NCI-H2107 treated with DMSO at 0.1 percent for 48 hours (cell line): ENCODE measurements around the gene MAP3K14.

Experiments used
- DNase-seq: peaks from one replicate; lab custom pipeline; 2025; ENCODE audit not compliant: unreplicated experiment; lab: John Stamatoyannopoulos, UW

MAP3K14 gene

DNA sequence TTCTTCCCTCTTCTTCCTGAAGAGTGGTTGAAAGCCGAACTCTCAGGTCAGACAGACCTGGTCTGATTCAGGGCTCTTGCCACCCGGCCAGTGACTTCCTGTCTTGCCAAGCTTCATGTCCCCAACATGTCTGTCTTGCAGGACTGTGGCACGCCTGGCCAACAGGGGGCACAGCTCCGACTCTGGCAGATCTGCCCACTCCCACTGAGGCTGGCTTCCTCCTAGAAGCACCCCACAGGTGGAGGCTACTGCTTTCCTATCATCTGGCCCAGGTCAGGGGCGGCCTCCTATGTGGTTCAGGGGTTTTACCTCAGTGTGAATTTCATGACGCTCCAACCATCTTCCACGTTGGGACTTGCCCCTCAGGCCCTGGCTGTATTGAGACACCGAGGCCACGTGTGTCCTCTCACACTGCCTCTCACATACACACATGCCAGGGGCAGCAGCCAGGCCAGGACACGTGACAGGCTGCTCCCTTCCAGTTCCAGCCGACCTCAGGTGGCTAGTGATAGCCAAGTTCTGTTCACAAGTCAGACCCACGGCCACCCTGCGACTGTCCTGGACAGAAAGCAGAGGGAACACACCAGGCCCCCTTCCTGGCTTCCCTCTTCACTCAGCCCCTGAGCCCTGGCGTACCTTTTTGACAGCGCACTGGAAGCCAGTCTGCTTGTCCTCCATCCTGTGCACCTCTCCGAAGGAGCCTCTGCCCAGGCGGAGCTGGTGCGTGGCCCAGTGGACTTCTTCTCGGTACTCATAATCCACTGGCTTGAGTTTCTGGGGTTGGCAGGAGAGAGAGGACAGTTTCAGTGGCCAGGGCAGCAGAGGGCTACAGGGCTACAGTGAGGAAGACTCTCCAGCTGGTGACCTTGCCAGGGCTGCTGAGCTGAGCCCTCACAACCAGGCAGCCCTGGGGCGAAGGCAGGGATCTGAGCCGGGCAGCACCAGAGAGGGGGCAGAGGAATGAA lies 32.4 kb downstream of the MAP3K14 start:
- DNase-seq = no peak

DNA sequence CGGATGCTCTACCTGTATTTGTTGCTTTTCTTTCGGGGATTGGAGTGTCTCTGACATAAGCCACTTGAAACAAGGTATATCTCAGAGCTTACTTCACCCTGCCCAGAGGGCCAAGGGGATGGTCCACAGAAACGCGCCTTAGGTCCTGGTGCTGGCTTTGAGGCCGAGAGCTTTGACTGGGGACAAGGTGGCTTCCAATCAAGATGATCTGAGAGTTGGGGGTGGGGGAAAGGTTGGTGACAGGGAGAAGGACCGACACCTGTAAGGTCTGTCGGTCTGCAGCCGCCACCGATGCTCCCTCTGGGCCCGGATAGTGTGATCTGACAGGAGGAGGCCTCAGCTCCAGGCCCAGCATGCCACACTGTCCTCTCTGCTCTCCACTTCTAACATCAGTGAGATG lies 33.1 kb downstream of the MAP3K14 start:
- no peak for DNase-seq

DNA sequence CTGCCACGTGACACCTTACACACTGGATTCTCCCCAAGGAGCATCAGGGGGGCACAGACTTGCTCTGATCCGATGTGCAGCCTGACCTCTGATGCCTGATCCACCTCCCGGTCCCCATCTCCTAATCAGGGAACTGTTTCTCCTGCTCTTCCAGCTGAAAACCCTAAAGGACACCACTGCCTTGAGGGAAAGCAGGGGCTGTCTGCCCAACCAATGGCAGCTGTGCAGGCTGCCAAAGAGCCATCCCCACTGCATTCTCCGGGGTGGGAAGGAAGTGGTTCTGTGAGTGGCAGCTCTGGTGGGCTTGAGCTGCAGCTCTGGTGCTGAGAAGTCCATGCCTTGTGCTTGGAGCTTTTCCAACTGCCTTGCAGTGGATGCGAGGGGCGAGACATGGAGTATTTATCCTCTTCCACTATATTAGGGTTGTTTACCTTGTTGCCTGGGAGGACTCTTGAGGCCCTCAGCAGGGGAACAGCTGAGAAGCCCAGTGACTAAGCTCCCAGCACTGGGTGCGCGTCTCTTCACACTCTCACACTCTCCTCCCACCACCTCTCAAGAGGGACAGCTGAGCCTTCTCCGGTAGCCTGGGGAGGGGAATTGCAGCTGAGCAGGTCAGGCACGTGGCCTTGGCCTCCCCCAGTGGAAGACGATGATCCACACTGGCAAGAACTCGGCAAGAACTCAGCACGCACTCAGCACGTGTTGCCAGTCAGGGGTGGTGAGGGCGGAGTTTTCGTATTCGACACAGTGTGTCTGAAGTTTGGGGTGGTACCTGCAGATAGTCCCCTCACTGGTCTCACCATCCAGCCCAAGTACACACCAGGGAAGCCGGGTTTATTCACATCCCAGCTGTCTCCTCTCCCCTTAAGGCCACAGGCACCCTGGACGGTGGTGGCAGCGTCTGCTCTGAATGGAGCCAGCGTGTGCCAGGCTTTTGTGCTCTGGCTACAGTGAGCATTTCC lies 33.9 kb downstream of the MAP3K14 start:
- peak; percentile 79 for DNase-seq

DNA sequence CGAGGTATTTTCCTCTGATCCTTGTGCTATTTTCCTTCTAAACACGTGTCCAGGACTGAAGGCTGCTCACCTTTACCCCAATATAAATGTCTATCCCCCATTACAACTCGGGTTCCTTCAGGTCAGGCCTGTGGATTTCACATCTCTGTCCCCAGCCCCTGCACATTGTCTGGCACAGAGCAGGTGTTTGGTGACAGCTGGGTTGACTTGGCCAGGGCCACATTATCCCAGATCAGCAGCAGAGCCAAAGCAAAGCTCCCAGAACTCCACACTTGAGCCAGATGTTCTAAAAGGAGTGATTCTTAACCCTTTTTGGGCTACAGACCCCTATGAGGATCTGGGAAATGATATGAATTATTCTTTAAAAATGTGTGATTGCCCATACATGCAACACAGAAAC lies 36.9 kb downstream of the MAP3K14 start:
- no peak for DNase-seq

DNA sequence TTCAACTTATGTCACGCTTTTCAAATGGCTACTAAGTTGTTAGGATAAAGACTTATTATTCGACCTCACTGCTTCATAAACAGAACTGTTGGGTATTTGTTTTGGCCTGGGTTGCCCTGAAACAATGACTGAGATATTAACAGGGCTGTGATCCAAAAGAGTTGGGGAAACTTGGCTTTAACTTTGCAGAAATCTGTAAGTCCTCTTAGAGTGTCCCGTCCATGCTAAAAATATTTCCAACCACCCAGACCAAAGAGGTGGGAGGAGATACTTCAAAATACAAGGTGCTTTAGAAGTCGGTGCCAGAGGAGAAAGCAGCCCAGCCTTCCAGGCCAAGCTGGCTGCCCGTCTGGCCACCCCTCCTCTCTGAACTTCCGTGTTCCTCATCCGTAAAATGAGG lies 38.8 kb downstream of the MAP3K14 start:
- DNase-seq = no peak

DNA sequence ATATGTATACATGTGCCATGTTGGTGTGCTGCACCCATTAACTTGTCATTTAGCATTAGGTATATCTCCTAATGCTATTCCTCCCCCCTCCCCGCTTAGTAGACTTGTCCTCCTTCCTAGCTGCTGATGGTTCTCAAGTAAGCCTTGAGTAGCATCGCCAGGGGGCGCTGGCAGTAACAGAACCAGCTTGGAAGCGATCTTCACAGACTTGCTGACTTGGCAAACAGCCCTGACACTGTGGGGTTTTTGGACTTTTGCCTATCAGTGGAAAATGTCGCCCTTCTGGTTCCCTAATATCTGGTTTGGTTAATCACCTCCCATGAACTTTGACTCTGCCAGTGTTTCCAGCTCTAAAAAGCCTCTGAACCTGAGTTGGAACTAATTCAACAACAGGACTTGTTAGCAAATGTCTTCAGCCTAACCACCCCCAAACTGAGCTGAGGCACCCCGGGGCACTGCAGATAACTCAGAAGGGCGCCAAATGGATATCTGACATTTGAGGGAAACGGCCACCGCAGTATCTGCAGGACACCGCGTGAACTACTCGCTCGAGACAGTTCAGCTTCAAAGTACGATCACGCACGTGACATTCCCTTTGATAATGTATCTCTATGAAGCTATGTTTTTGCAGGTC lies 39.5 kb downstream of the MAP3K14 start:
- DNase-seq = peak; percentile 80

DNA sequence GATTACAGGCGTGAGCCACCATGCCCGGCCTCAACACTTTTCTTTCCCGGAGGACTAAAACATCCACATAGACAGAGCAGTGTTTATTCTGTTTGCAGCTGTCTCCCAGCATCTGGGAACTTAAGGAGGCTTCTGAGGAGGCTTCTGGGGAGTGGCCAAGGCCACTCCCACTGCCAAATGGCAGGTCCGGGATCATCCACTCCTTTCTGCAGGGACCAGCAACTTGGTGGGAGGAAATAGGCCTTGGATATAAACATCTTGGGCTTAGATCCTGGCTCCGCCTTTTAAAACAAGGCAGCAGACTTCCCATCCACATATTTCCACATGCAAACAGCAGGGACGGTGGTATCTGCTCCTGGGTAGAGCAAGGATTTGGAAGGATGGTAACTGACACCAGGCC lies 40.8 kb downstream of the MAP3K14 start:
- no peak for DNase-seq

DNA sequence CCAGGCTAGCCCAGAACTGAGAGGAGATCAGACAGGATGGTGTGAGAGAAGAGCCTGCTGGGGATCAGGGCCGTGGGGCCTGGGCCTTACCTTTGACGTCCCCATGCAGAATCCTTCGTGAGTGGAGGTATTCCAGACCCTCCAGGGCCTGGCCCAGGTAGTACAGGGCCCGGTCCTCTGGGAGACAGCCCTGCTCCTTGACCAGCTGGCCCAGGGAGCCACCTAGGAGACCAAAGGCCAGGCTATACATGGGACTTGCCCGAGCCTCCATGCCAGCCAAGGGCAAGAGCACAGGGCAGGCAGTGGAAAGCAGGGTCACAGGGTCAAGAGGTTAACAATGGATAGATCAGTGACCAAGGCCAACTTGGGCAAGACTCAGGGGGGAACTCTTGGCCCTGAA lies 42.8 kb downstream of the MAP3K14 start:
- no peak for DNase-seq

DNA sequence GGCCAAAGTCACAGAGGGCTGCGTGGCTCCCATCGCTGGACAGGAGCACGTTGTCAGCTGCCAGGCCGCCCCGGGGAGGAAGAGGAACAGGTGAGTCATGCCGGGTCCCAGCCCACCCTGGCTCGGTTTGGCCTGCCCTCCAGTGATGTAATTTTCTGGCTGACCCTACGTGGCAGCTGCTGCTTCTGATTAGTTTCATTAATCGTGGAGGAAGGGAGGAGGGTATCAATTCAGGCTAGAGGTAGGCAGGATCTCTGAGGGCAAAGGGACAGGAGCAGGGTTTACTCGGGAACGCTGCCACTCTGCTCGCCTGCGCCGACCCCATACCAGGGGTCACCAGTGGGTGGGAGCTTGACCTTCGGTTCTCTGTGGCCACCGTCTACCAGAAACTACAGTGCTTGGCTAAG lies 43.3 kb downstream of the MAP3K14 start:
- no peak for DNase-seq

DNA sequence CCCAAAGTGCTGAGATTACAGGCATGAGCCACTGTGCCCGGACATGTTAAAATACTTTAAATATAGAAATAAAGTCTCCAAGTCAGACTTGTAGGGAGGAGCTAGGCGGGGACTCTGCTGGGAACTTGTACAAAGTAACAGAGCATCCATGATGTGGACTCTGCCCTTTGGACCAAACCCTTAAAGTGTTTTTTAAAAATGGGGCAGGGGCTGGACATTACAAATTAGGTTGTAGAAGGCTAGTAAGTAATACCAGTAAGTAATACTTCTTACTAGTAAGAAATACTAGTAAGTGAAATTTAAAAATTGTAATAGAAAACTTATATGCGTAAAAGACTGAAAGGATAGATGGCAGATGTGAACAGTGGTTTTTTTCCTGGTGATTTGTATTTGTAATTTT lies 45.2 kb downstream of the MAP3K14 start:
- no peak for DNase-seq

DNA sequence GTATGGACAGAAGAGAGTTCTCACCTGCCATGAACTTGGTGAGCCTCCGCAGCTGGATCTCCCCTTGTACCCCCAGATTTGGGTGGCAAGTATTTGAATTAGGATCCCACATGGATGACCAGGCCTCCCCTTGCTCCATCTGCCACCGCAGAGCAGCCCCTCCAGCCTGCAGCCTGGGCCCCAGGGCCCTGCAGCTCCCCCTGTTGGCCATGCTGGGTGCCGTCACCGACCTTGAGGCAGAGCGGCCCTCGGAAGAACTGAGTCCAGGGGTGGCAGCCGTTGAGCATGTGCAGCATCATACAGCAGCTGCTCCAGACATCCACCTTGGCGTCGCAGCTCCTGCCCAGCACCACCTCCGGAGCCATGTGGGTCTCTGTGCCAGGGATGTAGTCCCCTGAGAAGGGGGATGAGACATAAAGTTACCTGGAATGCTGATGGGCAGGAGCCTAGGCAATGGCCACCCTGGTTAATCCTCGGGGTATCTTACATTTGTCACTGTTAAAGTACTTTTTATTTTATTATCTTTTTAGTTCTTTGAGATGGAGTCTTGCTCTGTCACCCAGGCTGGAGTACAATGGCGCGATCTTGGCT lies 45.9 kb downstream of the MAP3K14 start:
- DNase-seq = no peak

DNA sequence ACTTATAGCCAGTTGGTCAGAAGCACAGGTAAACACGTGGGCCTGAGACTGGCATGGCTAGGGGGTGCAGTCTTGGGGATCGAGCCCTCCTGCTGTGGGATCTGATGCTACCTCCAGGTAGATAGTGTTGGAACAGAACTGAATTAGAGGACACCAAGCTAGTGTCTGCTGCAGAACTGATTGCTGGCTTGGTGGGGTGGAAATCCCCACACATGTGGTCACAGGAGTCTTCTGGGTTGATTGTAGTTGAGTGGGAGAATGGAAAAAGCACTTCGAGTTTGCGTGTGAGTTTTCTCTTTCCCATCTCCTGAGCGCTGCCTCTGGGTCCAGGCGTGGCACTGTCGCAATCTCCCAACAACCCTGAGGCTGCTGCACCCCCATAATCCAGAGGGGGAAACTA lies 46.9 kb downstream of the MAP3K14 start:
- DNase-seq = no peak

DNA sequence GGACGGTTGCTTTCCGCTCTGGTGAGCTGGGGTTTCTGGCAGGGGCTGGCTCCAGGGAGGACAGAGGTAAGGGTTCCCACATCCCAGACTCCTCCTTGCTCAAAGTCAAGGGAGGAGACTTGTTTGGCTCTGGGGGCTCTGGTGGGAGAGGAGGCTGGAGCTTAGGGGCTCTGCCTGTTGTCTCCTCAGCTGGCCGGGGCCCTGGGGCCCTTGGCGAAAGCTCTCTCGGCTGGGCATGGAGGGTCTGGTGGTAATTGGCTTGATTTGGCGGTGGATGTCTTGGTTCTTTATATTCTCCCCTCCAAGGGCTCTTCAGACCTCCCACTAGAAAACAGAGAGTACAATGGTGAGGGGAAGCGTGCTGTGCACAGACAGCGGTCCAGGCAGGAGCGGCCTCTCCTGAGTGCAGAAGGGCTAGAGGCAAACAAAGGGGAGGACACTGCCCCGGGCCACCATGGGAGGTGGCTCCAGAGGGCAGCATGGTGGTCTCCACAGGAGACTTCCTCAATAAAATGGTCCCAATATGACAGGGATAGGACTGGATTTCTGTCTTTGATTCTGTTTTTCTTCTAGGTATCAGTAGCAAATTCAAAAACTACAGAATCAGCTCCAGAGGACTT lies 49.3 kb downstream of the MAP3K14 start:
- DNase-seq = no peak

DNA sequence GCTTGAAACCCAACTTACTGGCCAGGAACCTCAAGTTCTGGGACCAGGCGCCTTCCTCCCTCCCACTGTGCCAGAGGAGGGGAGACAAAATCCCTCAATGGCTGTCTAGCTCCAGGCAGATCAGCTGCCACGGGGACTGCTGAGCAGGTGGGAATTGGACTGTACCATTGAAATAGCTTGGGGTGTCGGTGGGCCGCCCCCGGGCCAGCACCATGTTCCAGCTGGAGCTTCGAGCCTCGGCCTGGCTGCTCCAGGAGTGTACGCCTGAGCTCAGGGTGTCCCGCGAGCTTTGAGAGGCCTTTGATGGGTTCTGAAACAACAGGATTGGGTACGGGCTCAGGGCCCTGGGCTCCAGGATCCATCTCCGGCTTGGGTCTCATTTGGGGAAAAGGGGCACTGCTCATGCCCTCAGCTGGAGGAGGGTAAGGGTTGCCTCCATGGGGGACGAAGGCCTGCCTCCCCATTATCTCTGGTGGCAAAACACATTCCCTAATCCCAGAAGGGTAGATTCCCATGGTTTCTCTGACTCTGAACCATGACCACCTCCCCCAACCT lies 50.4 kb downstream of the MAP3K14 start:
- DNase-seq = no peak

DNA sequence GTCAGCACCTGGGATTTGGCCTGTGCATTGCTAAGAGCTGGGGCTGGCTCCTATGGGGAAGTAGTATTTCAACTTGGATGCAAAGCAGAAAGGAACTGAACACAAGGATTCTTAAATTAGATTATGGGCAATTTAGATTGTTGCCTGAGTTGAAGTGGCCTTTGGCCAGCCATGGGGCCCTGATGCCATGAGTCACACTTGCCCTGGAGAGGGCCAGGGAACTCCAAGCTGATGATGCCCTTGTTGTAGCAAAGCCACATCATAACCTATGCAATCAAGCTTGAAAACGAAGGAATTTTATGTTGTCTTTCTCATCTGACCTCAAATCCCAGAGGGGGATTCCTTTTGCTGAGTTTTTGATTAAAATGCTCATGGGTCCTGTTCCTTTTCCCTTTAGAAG lies 51.0 kb downstream of the MAP3K14 start:
- DNase-seq = no peak

DNA sequence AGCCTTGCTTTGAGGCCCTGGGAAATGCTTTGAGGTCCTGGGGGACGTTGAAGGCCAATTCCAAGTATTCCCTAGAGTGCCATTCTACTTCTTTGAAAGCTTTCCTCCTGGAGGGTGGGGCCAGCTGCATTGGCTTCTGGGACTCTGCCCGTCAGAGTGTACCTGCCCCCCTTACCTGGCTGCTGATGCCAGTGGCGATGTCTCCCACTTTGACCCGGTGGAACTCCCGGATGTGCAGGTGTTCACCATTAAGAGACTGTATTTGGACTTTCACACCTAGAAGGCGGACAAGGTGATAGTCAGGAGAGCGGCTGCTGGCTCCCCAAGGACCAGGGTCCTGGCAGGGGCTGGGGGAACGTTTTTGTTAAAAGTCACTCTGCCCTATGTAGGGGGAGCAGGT lies 51.8 kb downstream of the MAP3K14 start:
- DNase-seq = no peak

DNA sequence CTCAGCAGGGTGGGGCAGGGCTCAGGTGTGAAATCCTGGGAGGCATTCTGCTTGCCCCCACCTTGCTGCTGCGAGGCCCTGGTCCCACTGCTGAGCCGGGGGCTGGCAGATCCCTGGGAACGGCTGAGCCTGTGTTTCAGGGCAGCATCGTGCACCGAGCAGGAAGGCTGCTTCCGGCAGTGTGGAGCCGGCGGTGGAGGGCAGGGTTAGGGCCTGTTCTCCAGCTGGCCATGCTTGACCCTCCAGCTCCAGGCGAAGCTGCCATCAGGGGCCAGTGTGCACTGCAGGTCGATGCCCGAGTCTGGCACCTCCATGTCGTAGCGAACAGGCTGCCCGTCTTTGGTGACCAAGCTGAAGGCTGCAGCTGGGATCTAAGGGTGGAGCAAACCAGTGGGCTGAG lies 52.4 kb downstream of the MAP3K14 start:
- DNase-seq = no peak

DNA sequence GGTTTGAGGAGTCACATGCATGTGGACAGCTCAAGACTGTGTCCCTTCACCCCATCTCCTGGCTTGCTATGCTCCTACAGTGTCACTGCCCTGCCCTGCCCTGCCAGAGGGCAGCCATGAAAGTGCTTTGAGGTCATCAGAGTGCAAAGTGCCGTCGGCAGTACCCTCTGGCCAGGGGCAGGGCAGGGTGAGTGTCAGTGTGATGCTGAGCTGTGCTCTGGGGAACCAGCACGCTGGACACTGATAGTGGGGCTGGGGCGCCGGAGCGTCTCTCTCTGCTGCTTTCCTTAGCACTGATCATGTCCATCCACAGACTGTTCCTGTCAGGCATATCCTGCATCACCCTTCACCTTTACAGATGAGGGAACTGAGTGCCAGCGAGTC lies 53.4 kb downstream of the MAP3K14 start:
- DNase-seq = no peak

DNA sequence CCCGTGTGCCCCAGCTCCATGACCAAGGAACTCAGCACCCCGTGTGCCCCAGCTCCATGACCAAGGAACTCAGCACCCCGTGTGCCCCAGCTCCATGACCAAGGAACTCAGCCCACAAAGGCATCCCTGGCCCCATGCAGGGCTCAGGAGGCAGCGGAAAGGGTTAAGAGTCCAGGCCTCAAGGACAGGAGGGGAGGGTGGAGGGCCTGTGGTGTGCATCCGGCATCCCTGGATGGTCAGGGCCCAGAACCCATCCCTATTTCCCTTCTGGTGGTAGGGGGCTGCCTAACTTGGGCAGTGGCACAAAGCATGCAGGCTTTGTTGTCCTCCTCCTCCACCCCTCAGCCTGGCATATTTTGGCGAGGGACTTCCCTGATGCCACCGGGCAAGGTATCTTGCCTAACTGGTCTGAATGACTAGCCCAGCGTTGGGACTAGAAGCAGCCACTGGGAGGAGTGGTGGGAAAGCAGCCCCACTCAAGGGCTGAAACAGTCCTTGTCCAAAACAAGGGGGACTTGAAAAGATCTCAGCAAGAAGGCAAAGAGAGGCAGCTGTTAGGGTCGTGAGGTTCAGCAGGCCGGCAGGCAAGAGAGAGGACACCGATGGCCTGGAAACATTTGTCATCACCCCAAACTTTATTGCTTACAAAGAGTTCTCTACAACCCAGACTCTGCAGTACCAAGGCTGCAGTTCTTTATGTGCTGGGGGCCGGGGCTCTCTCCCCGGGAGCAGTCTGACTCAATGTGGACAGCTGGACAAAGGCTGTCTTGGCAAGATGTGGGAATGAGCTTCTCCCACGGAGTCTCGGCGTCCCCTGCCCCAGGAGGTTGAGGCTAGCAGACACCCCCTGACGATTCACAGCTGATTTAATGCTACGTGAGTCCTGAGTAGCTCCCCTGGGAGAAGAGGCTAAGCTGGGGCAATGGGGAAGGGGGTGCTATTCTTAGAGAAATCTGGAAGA lies 54.0 kb downstream of the MAP3K14 start:
- DNase-seq = no peak
